HEK293 (cell line): Measurements from ENCODE around the gene OPCML.

Source experiments
- HOXD13 ChIP-seq: sonication (generic); formaldehyde crosslinking; IDR thresholded peaks from 2 replicates; pipeline ENCODE4 v1.8.0; 2022; ENCODE audit warnings: missing genetic modification reagents, borderline replicate concordance
- PRDM1 ChIP-seq: fragments of 450-650 bp; formaldehyde crosslinking; IDR thresholded peaks from 2 replicates; pipeline ENCODE4; 2016; ENCODE audit warnings: missing biosample characterization, missing genetic modification characterization
- SP3 ChIP-seq: fragments of 450-650 bp; formaldehyde crosslinking; IDR thresholded peaks from 2 replicates; pipeline ENCODE4 v1.5.1; 2016; ENCODE audit warnings: missing biosample characterization, missing genetic modification characterization
- TCF7L2 ChIP-seq: IDR thresholded peaks from 2 replicates; pipeline ENCODE4 v1.6.1; 2011; ENCODE audit warnings: low read depth, mild to moderate bottlenecking, inconsistent platforms, low read length, moderate library complexity, borderline replicate concordance
- ZNF302 ChIP-seq: fragments of 450-650 bp; formaldehyde crosslinking; IDR thresholded peaks from 2 replicates; pipeline ENCODE4 v1.5.1; 2016; ENCODE audit warnings: missing biosample characterization, missing genetic modification characterization, low read depth
- ZNF510 ChIP-seq: fragments of 450-650 bp; formaldehyde crosslinking; IDR thresholded peaks from 2 replicates; pipeline ENCODE4 v1.5.1; 2018; ENCODE audit warnings: mild to moderate bottlenecking, missing genetic modification characterization, missing biosample characterization; ENCODE audit not compliant: insufficient replicate concordance
- ZNF549 ChIP-seq: fragments of 450-650 bp; IDR thresholded peaks from 2 replicates; pipeline ENCODE4 v1.5.1; 2018; ENCODE audit warnings: missing biosample characterization, missing genetic modification characterization, mild to moderate bottlenecking, inconsistent platforms, moderate library complexity
- ZNF596 ChIP-seq: fragments of 450-650 bp; IDR thresholded peaks from 2 replicates; pipeline ENCODE4 v1.5.0; 2018; ENCODE audit warnings: missing biosample characterization, mild to moderate bottlenecking, missing genetic modification characterization, moderate library complexity
- TF ChIP-seq, protein P1 (sequence below): fragments of 450-650 bp; formaldehyde crosslinking; IDR thresholded peaks from 2 replicates; pipeline ENCODE4 v1.5.1; 2016; ENCODE audit warnings: missing biosample characterization, missing genetic modification characterization
- TF ChIP-seq, protein P2 (sequence below): fragments of 450-650 bp; formaldehyde crosslinking; IDR thresholded peaks from 2 replicates; pipeline ENCODE4 v1.5.1; 2017; ENCODE audit warnings: missing biosample characterization, missing genetic modification characterization
- TF ChIP-seq, protein P3 (sequence below): fragments of 450-650 bp; formaldehyde crosslinking; IDR thresholded peaks from 2 replicates; pipeline ENCODE4 v1.5.1; 2017; ENCODE audit warnings: missing biosample characterization, missing genetic modification characterization

DNA sequence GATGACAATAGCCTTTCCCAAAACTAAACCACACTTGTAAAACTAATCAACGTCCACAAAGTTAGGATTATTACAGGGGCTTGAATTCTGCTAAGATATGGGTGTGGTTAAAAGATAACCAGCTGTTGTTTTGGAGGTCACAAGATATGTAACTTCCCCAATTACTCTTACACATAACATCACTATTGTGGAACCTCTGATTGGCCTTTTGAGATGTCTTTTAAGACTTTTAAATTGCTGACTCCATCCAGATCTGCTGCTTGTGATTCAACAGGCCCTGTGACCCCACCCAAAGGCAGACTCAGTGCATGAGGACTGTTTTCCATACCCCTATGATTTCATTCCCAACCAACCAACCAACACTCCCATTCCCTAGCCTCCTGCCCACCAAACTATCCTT, 893.9 kb downstream of the OPCML start:
- TF ChIP-seq, protein P1, sequence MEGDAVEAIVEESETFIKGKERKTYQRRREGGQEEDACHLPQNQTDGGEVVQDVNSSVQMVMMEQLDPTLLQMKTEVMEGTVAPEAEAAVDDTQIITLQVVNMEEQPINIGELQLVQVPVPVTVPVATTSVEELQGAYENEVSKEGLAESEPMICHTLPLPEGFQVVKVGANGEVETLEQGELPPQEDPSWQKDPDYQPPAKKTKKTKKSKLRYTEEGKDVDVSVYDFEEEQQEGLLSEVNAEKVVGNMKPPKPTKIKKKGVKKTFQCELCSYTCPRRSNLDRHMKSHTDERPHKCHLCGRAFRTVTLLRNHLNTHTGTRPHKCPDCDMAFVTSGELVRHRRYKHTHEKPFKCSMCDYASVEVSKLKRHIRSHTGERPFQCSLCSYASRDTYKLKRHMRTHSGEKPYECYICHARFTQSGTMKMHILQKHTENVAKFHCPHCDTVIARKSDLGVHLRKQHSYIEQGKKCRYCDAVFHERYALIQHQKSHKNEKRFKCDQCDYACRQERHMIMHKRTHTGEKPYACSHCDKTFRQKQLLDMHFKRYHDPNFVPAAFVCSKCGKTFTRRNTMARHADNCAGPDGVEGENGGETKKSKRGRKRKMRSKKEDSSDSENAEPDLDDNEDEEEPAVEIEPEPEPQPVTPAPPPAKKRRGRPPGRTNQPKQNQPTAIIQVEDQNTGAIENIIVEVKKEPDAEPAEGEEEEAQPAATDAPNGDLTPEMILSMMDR: no peak
- TF ChIP-seq ZNF596 (no peak), HOXD13 (CRISPR knock-in tag) (no peak), ZNF302 (tag by site-specific recombination) (no peak), PRDM1 (no peak), ZNF510 (tag by site-specific recombination) (no peak), ZNF549 (tag by site-specific recombination) (no peak), TCF7L2 (no peak), SP3 (tag by site-specific recombination) (no peak)
- TF ChIP-seq, protein P2, sequence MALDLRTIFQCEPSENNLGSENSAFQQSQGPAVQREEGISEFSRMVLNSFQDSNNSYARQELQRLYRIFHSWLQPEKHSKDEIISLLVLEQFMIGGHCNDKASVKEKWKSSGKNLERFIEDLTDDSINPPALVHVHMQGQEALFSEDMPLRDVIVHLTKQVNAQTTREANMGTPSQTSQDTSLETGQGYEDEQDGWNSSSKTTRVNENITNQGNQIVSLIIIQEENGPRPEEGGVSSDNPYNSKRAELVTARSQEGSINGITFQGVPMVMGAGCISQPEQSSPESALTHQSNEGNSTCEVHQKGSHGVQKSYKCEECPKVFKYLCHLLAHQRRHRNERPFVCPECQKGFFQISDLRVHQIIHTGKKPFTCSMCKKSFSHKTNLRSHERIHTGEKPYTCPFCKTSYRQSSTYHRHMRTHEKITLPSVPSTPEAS (tag by site-specific recombination): no peak
- TF ChIP-seq, protein P3, sequence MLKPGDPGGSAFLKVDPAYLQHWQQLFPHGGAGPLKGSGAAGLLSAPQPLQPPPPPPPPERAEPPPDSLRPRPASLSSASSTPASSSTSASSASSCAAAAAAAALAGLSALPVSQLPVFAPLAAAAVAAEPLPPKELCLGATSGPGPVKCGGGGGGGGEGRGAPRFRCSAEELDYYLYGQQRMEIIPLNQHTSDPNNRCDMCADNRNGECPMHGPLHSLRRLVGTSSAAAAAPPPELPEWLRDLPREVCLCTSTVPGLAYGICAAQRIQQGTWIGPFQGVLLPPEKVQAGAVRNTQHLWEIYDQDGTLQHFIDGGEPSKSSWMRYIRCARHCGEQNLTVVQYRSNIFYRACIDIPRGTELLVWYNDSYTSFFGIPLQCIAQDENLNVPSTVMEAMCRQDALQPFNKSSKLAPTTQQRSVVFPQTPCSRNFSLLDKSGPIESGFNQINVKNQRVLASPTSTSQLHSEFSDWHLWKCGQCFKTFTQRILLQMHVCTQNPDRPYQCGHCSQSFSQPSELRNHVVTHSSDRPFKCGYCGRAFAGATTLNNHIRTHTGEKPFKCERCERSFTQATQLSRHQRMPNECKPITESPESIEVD (tag by site-specific recombination): no peak
